ENCODE measurements around the gene IL3RA.

IL3RA gene

DNA sequence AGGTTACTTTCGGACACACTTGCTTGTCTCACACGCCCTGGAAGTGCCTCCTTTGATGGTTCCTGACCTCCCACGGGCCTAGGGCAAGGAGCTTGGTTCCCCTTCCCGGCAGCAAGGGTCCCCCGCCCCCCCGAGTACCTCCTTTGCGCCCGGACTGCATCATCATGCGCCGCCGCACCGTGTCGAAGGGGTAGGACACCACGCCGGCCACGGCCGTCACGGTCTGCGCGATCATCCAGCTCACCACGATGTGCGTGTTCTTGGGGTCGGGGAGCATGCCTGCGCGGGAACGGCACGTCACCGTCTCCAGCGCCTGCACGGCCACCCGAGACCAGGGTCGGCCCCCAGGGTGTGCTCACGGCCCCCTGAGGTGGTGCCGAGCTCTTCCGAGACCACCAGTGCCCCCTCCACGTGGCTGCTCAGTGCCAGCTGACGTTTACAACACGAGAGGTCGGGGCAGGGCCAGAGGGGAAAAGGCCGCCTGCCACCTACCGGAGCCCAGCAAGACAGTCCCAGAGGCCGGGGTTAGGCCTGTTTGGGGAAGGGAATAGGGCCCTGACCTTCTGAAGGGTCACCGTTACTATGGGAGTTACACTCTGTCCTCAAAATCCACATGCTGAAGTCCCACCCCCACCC is 50.7 kb downstream of the IL3RA start:
- TF ChIP-seq, protein P1, sequence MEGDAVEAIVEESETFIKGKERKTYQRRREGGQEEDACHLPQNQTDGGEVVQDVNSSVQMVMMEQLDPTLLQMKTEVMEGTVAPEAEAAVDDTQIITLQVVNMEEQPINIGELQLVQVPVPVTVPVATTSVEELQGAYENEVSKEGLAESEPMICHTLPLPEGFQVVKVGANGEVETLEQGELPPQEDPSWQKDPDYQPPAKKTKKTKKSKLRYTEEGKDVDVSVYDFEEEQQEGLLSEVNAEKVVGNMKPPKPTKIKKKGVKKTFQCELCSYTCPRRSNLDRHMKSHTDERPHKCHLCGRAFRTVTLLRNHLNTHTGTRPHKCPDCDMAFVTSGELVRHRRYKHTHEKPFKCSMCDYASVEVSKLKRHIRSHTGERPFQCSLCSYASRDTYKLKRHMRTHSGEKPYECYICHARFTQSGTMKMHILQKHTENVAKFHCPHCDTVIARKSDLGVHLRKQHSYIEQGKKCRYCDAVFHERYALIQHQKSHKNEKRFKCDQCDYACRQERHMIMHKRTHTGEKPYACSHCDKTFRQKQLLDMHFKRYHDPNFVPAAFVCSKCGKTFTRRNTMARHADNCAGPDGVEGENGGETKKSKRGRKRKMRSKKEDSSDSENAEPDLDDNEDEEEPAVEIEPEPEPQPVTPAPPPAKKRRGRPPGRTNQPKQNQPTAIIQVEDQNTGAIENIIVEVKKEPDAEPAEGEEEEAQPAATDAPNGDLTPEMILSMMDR (IDR thresholded peaks at IDR 0.05; ENCODE audit: low read depth, low read length) = no peak
- DNase-seq (ENCODE audit: extremely low read depth, low read depth) = no peak

DNA sequence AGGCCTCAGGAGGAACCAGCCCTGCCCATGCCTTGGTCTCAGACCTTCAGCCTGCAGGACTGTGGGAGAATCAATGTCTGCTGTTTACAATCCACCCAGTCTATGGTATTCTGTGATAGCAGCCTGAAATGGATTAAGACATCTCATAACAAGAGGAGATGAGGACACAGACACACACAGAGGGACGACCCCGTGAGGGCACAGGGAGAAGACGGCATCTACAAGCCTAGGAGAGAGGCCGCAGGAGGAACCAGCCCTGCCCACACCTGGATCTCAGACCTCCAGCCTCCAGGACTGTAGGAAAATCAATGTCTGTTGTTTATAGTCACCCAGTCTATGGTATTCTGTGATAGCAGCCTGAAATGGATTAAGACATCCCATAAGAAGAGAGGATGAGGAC is 52.1 kb downstream of the IL3RA start:
- TF ChIP-seq, protein P1 (IDR thresholded peaks at IDR 0.05; ENCODE audit: low read depth, low read length) = no peak
- no peak for DNase-seq (ENCODE audit: extremely low read depth, low read depth)

DNA sequence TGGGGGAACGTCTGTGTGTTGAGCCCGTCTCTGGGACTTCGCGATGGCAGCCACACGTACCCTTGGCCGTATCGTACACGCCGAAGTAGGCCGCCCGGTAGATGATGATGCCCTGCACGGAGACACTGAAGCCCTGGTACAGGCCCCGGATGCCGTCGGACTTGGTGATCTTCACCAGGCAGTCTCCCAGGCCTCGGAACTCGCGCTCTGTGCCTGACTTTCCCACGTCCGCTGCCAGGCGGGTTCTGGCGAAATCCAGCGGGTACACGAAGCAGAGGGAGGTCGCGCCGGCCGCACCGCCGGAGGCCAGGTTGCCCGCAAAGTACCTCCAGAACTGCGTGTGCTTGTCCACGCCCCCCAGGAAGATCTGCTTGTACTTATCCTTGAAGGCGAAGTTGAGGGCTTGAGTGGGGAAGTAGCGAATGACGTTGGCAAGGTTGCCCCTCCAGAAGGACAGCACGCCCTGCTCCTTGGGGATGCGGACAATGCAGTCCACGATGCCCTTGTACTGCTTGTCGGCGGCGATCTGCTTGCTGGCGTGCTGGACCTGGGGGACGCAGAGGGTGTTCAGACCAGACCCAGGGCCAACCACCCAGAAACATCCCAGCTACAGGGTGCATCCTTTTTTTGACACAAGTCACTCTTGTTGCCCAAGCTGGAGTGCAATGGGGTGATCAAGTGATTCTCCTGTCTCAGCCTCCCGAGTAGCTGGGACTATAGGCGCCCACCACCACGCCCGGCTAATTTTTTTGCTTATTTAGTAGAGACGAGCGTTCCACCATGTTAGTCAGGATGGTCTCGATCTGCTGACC is 52.8 kb downstream of the IL3RA start:
- TF ChIP-seq, protein P1 (IDR thresholded peaks at IDR 0.05; ENCODE audit: low read depth, low read length) = no peak
- DNase-seq (ENCODE audit: extremely low read depth, low read depth) = no peak

DNA sequence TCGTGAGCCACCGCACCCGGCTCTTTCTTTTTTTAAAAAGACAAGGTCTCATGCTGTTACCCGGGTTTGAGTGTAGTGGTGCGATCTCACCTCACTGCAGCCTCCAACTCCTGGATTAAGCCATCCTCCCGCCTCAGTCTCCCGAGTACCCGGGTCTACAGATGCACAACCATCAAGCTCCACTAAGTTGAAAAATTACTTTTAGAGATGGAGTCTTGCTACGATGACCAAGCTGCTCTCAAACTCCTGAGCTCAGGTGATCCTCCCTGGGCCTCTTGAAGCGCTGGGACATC is 53.4 kb downstream of the IL3RA start:
- TF ChIP-seq, protein P1 (IDR thresholded peaks at IDR 0.05; ENCODE audit: low read depth, low read length) = no peak
- DNase-seq (ENCODE audit: extremely low read depth, low read depth) = no peak

DNA sequence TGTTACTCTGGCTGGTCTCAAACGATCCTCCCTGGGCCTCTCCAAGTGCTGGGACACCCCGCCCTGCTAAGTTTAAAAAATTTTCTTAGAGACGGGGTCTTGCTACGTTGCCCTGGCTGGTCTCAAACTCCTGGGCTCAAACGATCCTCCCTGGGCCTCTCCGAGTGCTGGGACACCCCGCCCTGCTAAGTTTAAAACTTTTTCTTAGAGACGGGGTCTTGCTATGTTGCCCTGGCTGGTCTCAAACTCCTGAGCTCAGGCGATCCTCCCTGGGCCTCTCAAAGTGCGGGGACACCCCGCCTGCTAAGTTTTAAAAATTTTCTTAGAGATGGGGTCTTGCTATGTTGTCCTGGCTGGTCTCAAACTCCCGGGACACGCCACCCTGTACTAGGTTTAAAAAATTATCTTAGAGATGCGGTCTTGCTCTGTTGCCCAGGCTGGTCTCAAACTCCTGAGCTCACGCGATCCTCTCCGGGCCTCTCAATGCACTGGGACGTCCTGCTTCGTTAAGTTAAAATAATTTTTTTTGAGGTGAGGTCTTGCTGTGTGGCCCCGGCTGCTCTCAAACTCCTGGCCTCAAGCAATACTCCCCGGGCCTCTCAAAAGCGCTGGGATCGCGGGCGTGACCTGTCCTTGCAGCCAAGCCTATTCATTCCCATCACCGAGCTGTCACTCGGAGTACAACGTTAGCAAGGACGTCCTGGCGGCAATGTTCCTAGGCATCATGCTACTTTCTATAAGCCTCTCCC is 54.2 kb downstream of the IL3RA start:
- DNase-seq (ENCODE audit: extremely low read depth, low read depth) = no peak
- TF ChIP-seq, protein P1 (IDR thresholded peaks at IDR 0.05; ENCODE audit: low read depth, low read length) = no peak

DNA sequence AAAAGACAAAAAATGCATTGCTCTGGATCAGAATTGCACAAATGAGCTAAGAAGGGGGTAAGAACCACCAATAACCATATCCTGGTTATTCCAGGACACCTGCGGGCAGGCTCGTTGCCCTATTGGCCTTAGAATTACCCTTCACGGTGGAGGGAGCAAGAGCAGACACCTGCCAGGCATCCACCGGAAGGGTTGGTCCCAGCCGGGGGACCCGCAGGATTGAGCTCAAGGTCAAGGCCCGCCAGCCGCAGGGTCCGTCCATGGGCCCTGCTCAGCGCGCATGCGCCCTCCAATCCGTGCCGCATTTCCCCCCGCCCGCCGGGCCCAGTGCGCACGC is 54.8 kb downstream of the IL3RA start:
- DNase-seq (ENCODE audit: extremely low read depth, low read depth) = no peak
- TF ChIP-seq, protein P1 (IDR thresholded peaks at IDR 0.05; ENCODE audit: low read depth, low read length) = no peak
